RWPE1 (cell line): Measurements from ENCODE around the gene ARL8A.

ENCODE experiments used
- CTCF ChIA-PET: fragments of 350-600 bp; sonication (Branson Sonifier 250); formaldehyde crosslinking; extraction: SDS; loops from one replicate; lab custom pipeline; 2021; lab: Yijun Ruan, JAX
- POLR2A ChIA-PET: fragments of 400-600 bp; formaldehyde crosslinking; extraction: SDS; loops from one replicate; lab custom pipeline; 2020; ENCODE audit warnings: antibody characterized with exemption; ENCODE audit not compliant: low non-redundant PET; lab: Yijun Ruan, JAX
- DNase-seq: peaks from one replicate; pipeline ENCODE4 v3.0.0; 2012; ENCODE audit warnings: low spot score
- H3K27ac ChIP-seq: fragments of 450-650 bp; 2 replicates; pipeline ENCODE4 v1.5.1; 2017
- CTCF ChIP-seq: fragments of 450-650 bp; conservative IDR thresholded peaks from 2 replicates; pipeline ENCODE4 v1.5.1; 2017; ENCODE audit warnings: low read depth, mild to moderate bottlenecking

The ARL8A gene

GRCh38 chr1:202107801-202108731 is 36.5 kb downstream of the ARL8A start:
- DNase-seq, result peak; percentile 83
- no peak for TF ChIP-seq CTCF
- POLR2A ChIA-PET, result no interaction called here
- CTCF ChIA-PET, result interaction anchor here (0.6 to 2.2 kb wide), 7 partner anchors 9 to 108 kb away, joined by 3 to 12 read pairs (median 4); no protein-coding TSS in a partner anchor
- H3K27ac ChIP-seq, result peak overlapping the region; percentile 9; the same call in 1 of the 2 replicates

- no peak for DNase-seq
- H3K27ac ChIP-seq, result peak overlapping the region; percentile 9; the same call in 1 of the 2 replicates
- CTCF ChIA-PET, result interaction anchor here (0.6 to 2.2 kb wide), 5 partner anchors 17 to 144 kb away, joined by 3 to 12 read pairs (median 4); no protein-coding TSS in a partner anchor
- TF ChIP-seq CTCF, result no peak
- POLR2A ChIA-PET, result no interaction called here
Observed at GRCh38 chr1:202107321-202107761, 37.2 kb downstream of the ARL8A start.

GRCh38 chr1:202106340-202107254 is 37.9 kb downstream of the ARL8A start:
- CTCF ChIA-PET, result interaction anchor here (0.6 to 2.2 kb wide), 5 partner anchors 24 to 143 kb away, joined by 3 to 12 read pairs (median 4); no protein-coding TSS in a partner anchor
- POLR2A ChIA-PET, result interaction anchor here (0.9 kb wide), 1 partner anchor 96 kb away, joined by 4 read pairs; the partner anchor contains the start of gene ELF3

GRCh38 chr1:202105571-202106339 is 38.8 kb downstream of the ARL8A start:
- DNase-seq, result peak; percentile 73
- CTCF ChIA-PET, result interaction anchor here (0.6 to 2.2 kb wide), 4 partner anchors 26 to 201 kb away, joined by 3 to 12 read pairs (median 4); no protein-coding TSS in a partner anchor
- POLR2A ChIA-PET, result interaction anchor here (0.7 to 0.9 kb wide), 2 partner anchors 94 to 96 kb away, joined by 4 read pairs; partner anchors contain the start of gene ELF3
- H3K27ac ChIP-seq, result peak overlapping the region; percentile 2; the same call in 1 of the 2 replicates
- TF ChIP-seq CTCF, result no peak

More at GRCh38 chr1:202106340-202107254, 37.9 kb downstream of the ARL8A start:
- peak overlapping the region; percentile 9; the same call in 1 of the 2 replicates for H3K27ac ChIP-seq
- no peak for TF ChIP-seq CTCF
- peak; percentile 56 for DNase-seq

GRCh38 chr1:202104073-202104472 is 40.5 kb downstream of the ARL8A start:
- no peak for DNase-seq
- ChIA-PET CTCF (no interaction called here), POLR2A (no interaction called here)
- no peak for TF ChIP-seq CTCF
- no peak overlapping the region for H3K27ac ChIP-seq
